Endothelial cell of umbilical vein (primary cell): ENCODE measurements around the gene PTCSC3. TPM values are rescaled to one million over a fixed set of nuclear protein-coding genes. Genes with fewer than 3 reads are reported as not detected.

Experiments used
- BruUV-seq: library from RNA; stranded (reverse); fragments of 400-500 nt; replicated peaks from 2 replicates; lab custom pipeline; 2021; lab: Mats Ljungman, UMichigan
- CTCF ChIA-PET: fragments of 300-600, 350-600 bp; sonication (Branson Sonifier 250); formaldehyde crosslinking; loops from one replicate; lab custom pipeline; 2021; ENCODE audit warnings: antibody characterized with exemption, inconsistent platforms; lab: Charles Lee
- POLR2A ChIA-PET: fragments of 300-600, 350-600 bp; sonication (Branson Sonifier 250); formaldehyde crosslinking; loops from one replicate; lab custom pipeline; 2021; ENCODE audit warnings: antibody characterized with exemption, inconsistent platforms; lab: Charles Lee
- DNase-seq: peaks from one replicate; pipeline ENCODE4 v3.0.0-alpha.2; 2011; ENCODE audit warnings: low read depth, low spot score
- FAIRE-seq: peaks from 2 replicates; lab custom pipeline; 2011; peaks lifted over from hg19 to GRCh38; lab: Jason Lieb, UNC
- H2AFZ ChIP-seq: 2 replicates; pipeline ENCODE4 v1.6.0; 2012; ENCODE audit warnings: low read depth, low read length, control low read depth, inconsistent platforms
- H3K27ac ChIP-seq: 2 replicates; pipeline ENCODE4 v1.5.1; 2011; ENCODE audit warnings: low read depth, mild to moderate bottlenecking, control low read depth, low read length, moderate library complexity; ENCODE audit not compliant: insufficient read depth
- H3K27me3 ChIP-seq, 2 experiments: 2 replicates each; pipeline versions ENCODE4 v1.6.0 to v1.6.1; 2011; ENCODE audit warnings: low read length in 2 of 2, mixed read lengths in 1 of 2; ENCODE audit not compliant: control insufficient read depth in 2 of 2, insufficient read depth in 2 of 2
- H3K36me3 ChIP-seq, 2 experiments: 2 replicates in 1 of 2; 3 replicates in 1 of 2; pipeline ENCODE4 v1.5.1; 2011; ENCODE audit warnings: low read length in 2 of 2, mild to moderate bottlenecking in 1 of 2, moderate library complexity in 1 of 2; ENCODE audit not compliant: control insufficient read depth in 2 of 2, insufficient read depth in 2 of 2; ENCODE audit errors: extremely low read depth in 1 of 2
- H3K4me1 ChIP-seq: 3 replicates; pipeline ENCODE4 v1.5.1; 2011; ENCODE audit warnings: mild to moderate bottlenecking, low read length; ENCODE audit not compliant: control insufficient read depth, insufficient read depth; ENCODE audit errors: extremely low read depth
- H3K4me2 ChIP-seq: 2 replicates; pipeline ENCODE4 v1.6.1; 2011; ENCODE audit warnings: low read length, control low read depth, mixed read lengths; ENCODE audit not compliant: insufficient read depth
- H3K4me3 ChIP-seq, 3 experiments: fragments of 200-600 bp in 1 of 3; sonication (generic), shearing (Covaris generic) in 1 of 3; replicated peaks in 1 of 3; 2 replicates each; pipeline ENCODE4 v1.5.1; 2011 to 2016; ENCODE audit warnings: control low read depth in 3 of 3, low read length in 3 of 3, mild to moderate bottlenecking in 2 of 3, inconsistent platforms in 1 of 3, low read depth in 1 of 3, moderate library complexity in 1 of 3; ENCODE audit not compliant: insufficient read depth in 1 of 3
- H3K79me2 ChIP-seq: 2 replicates; pipeline ENCODE4 v1.6.0; 2012; ENCODE audit warnings: low read length, inconsistent platforms; ENCODE audit not compliant: control insufficient read depth, insufficient read depth
- H3K9ac ChIP-seq: replicated peaks from 2 replicates; pipeline ENCODE3; 2011; ENCODE audit warnings: low read length, control low read depth; ENCODE audit not compliant: insufficient read depth; ENCODE audit errors: extremely low read depth
- H3K9me1 ChIP-seq: replicated peaks from 3 replicates; pipeline ENCODE4 v1.6.0; 2011; ENCODE audit warnings: mild to moderate bottlenecking, low read length; ENCODE audit not compliant: control insufficient read depth, insufficient read depth; ENCODE audit errors: extremely low read depth
- H3K9me3 ChIP-seq: replicated peaks from 2 replicates; pipeline ENCODE4 v1.5.1; 2012; ENCODE audit warnings: low read length, inconsistent platforms; ENCODE audit not compliant: control insufficient read depth, insufficient read depth
- H4K20me1 ChIP-seq: replicated peaks from 2 replicates; pipeline ENCODE3; 2011; ENCODE audit warnings: mild to moderate bottlenecking, low read length; ENCODE audit not compliant: control insufficient read depth, insufficient read depth; ENCODE audit errors: extremely low read depth
- CTCF ChIP-seq, 2 donors: IDR thresholded peaks; 1 replicate in 1 of 2; 2 replicates in 1 of 2; pipeline ENCODE4 v1.5.1; 2011; ENCODE audit warnings: low read length in 2 of 2, mild to moderate bottlenecking in 2 of 2, moderate library complexity in 2 of 2, control low read depth in 1 of 2, inconsistent platforms in 1 of 2, low read depth in 1 of 2; ENCODE audit not compliant: insufficient read depth in 1 of 2; ENCODE audit errors: extremely low read depth in 1 of 2
- EZH2 ChIP-seq: IDR thresholded peaks from 2 replicates; pipeline ENCODE4 v1.6.1; 2012; ENCODE audit warnings: borderline replicate concordance, low read depth, mild to moderate bottlenecking, moderate library complexity, low read length, inconsistent platforms; ENCODE audit not compliant: severe bottlenecking
- FOS ChIP-seq: IDR thresholded peaks from 2 replicates; pipeline ENCODE4 v1.6.1; 2011; ENCODE audit warnings: mild to moderate bottlenecking, low read length, moderate library complexity, borderline replicate concordance; ENCODE audit not compliant: insufficient read depth
- GATA2 ChIP-seq: IDR thresholded peaks from 2 replicates; pipeline ENCODE4 v1.7.0; 2011; ENCODE audit warnings: low read depth, mild to moderate bottlenecking, moderate library complexity, mixed read lengths, low read length; ENCODE audit not compliant: insufficient read length, insufficient read depth
- JUN ChIP-seq: IDR thresholded peaks from 2 replicates; pipeline ENCODE4 v1.6.1; 2011; ENCODE audit warnings: borderline replicate concordance, low read depth; ENCODE audit not compliant: insufficient read length, insufficient read depth
- MAX ChIP-seq: IDR thresholded peaks from 2 replicates; pipeline ENCODE4 v1.6.1; 2011; ENCODE audit not compliant: insufficient read depth, insufficient read length
- MYC ChIP-seq: IDR thresholded peaks from one replicate; pipeline ENCODE4 v1.6.1; 2011; ENCODE audit warnings: mild to moderate bottlenecking, low read depth, low read length
- POLR2A ChIP-seq: IDR thresholded peaks from 2 replicates; pipeline ENCODE4 v1.6.1; 2012; ENCODE audit warnings: low read depth, mild to moderate bottlenecking, control low read depth, low read length
- POLR2AphosphoS5 ChIP-seq: IDR thresholded peaks from 2 replicates; pipeline ENCODE4 v1.6.1; 2012; ENCODE audit warnings: low read depth, mild to moderate bottlenecking, control low read depth, low read length, moderate library complexity; ENCODE audit not compliant: insufficient read depth
- dilution Hi-C: fragments of 300-500 bp; cut with MboI; formaldehyde crosslinking; loops from one replicate; pipeline ENCODE4 v1.15.0; 2019; ENCODE audit warnings: low sequenced_read_pairs; ENCODE audit not compliant: extremely low pct_ligation_motif_present
- intact Hi-C: fragments of 100-400 bp; cut with micrococcal nuclease; formaldehyde crosslinking; loops from one replicate; pipeline ENCODE4 v1.10.0; 2022
- polyA plus RNA-seq, 4 experiments: library from polyadenylated mRNA; depleted of rRNA in 3 of 4; stranded (reverse) in 3 of 4; unstranded in 1 of 4; fragments of >200 nt; gene quantifications; 2 replicates each; pipeline versions ENCODE4 v1.2.1 to v1.2.3, GENCODE V29; 2011 to 2012; ENCODE audit warnings: missing spikeins in 1 of 4
- total RNA-seq: library from RNA; stranded (reverse); gene quantifications from 2 replicates; pipeline ENCODE4 v1.2.3, GENCODE V29; 2021

Gene PTCSC3
- total and polyA plus RNA-seq, 2 donors (not counting 3 experiments of a cell fraction or from before 2014, with no cell fraction given), result not detected

- TF ChIP-seq POLR2A (no peak), MYC (no peak), FOS (no peak), JUN (no peak), CTCF (IDR thresholded peaks at IDR 0.05; ENCODE audit: extremely low read depth in 1 of 2, insufficient read depth in 1 of 2, low read depth in 1 of 2, low read length in 2 of 2) (no peak), MAX (no peak), POLR2AphosphoS5 (no peak), GATA2 (no peak), EZH2 (no peak)
- FAIRE-seq, result no peak
These were observed 9.1 kb downstream of the PTCSC3 start for GRCh38 chr14:36167431-36167830.

More at GRCh38 chr14:36167431-36167830, 9.1 kb downstream of the PTCSC3 start:
- H3K27ac ChIP-seq, result no peak overlapping the region
- ChIA-PET CTCF (interaction anchor here (1.0 kb wide), 1 partner anchor 386 kb away, joined by 3 read pairs; no protein-coding TSS in a partner anchor), POLR2A (no interaction called here)
- no peak overlapping the region for H3K4me2 ChIP-seq
- BruUV-seq, result no TSS peak
- H3K9me3 ChIP-seq, result no peaks in the 10 kb centered on the region
- DNase-seq, result no peak
- no peaks in the 10 kb centered on the region for H3K79me2 ChIP-seq
- intact Hi-C loops (no loop called here), dilution Hi-C loops (no loop called here)
- H4K20me1 ChIP-seq, result no peaks in the 10 kb centered on the region
- no peaks in the 10 kb centered on the region for H3K36me3 ChIP-seq
- H3K4me3 ChIP-seq, result no peak overlapping the region
- H2AFZ ChIP-seq, result no peak overlapping the region
- H3K27me3 ChIP-seq, result no peaks in the 10 kb centered on the region
- H3K9ac ChIP-seq, result no peak overlapping the region
- no peaks in the 10 kb centered on the region for H3K4me1 ChIP-seq
- no peaks in the 10 kb centered on the region for H3K9me1 ChIP-seq
